Ovary (tissue), 9 donors: ENCODE results near the gene GNA14. TPM values are rescaled to one million over a fixed set of nuclear protein-coding genes. Genes with fewer than 3 reads are reported as not detected.

ENCODE experiments used
- DNase-seq, 5 donors: peaks; one replicate each; pipeline ENCODE4 v3.0.0-alpha.2; 2019 to 2020
- H3K27ac ChIP-seq, 2 donors: fragments of 200-600 bp; one replicate each; pipeline versions ENCODE4 v1.5.1 to v1.8.0; 2019 to 2022
- H3K27me3 ChIP-seq: fragments of 200-600 bp; one replicate; pipeline ENCODE4 v1.8.0; 2022
- H3K36me3 ChIP-seq: fragments of 200-600 bp; sonication (generic); one replicate; pipeline ENCODE4 v1.5.1; 2019
- H3K4me1 ChIP-seq: one replicate; pipeline ENCODE4 v1.8.1; 2013; ENCODE audit warnings: mild to moderate bottlenecking, moderate library complexity; ENCODE audit not compliant: insufficient read depth
- H3K4me3 ChIP-seq: fragments of 200-600 bp; sonication (generic); one replicate; pipeline ENCODE4 v1.5.1; 2017
- H3K9me3 ChIP-seq, 2 donors: fragments of 200-600 bp in 1 of 2; sonication (generic) in 1 of 2; one replicate each; pipeline versions ENCODE4 v1.5.1 to v1.8.1; 2013 to 2019; ENCODE audit warnings: mild to moderate bottlenecking in 1 of 2, moderate library complexity in 1 of 2
- CTCF ChIP-seq, 3 donors: fragments of 450-650 bp in 2 of 3; fragments of 200-600 bp in 1 of 3; IDR thresholded peaks; one replicate each; pipeline versions ENCODE4 v1.5.1 to v1.8.0; 2016 to 2022; ENCODE audit warnings: antibody characterized with exemption in 3 of 3, mild to moderate bottlenecking in 1 of 3
- EP300 ChIP-seq: sonication (generic); formaldehyde crosslinking; IDR thresholded peaks from one replicate; pipeline ENCODE4 v1.6.1; 2017; ENCODE audit warnings: antibody characterized with exemption
- POLR2A ChIP-seq: fragments of 450-650 bp; IDR thresholded peaks from one replicate; pipeline ENCODE4 v1.6.1; 2017; ENCODE audit warnings: antibody characterized with exemption, mild to moderate bottlenecking, moderate library complexity
- WGBS, 3 donors: extraction: QIAGEN DNeasy Blood & Tissue Kit in 1 of 3; methylation state at CpG; one replicate each; pipeline versions ENCODE4 v1.1.5 to v1.1.7; 2013 to 2017; 5-methylcytosine and 5-hydroxymethylcytosine counted together
- intact Hi-C, 4 donors: fragments of 100-400 bp; cut with DNase I; formaldehyde crosslinking; loops; one replicate each; pipeline versions ENCODE4 v1.11.0 to v1.15.1; 2022 to 2023
- polyA plus RNA-seq, 2 donors: library from polyadenylated mRNA; stranded (reverse); fragments of 200-250 nt in 1 of 2; fragments of 350-450 nt in 1 of 2; fragmentation: Illumina TruSeq in 1 of 2; extraction: RNeasy Lipid Tissue Mini Kit (QIAGEN cat#74804) in 1 of 2; gene quantifications; one replicate each; pipeline ENCODE4 v1.2.3, GENCODE V29; 2013 to 2014
- total RNA-seq, 7 donors: library from RNA; depleted of rRNA in 2 of 7; stranded (reverse); fragments of >200 nt in 2 of 7; fragmentation: NEBNext Ultra II Directional in 3 of 7; extraction: Animal tissue kit (Norgen Biotek cat#: 25700) in 3 of 7; gene quantifications; one replicate each; pipeline versions ENCODE4 v1.1.0 to v1.2.4, GENCODE V29; 2016 to 2023
- donor health status: DM: no; HTN: no; CAD: no; lungs with moderate emphysema.
- donor health status: DM: no; HTN: no; CAD: no.
- donor health status: Bipolar disorder and iron deficiency.
- donor health status: DM: yes; HTN: yes; CAD: no.
- donor health status: DM: no; HTN: no; CAD: no.
- donor health status: DM: yes; HTN: yes; CAD: no.

The GNA14 gene
- total and polyA plus RNA-seq, 9 donors, result 4.9 to 9.9 (median 7.6) TPM

- H3K9me3 ChIP-seq, result no peaks in the 10 kb centered on the region
- no peaks in the 10 kb centered on the region for H3K36me3 ChIP-seq
- intact Hi-C loops, result no loop called here
- H3K27me3 ChIP-seq, result no peaks in the 10 kb centered on the region
- H3K27ac ChIP-seq, result no peak overlapping the region
- TF ChIP-seq POLR2A (no peak), EP300 (no peak), CTCF (IDR thresholded peaks at IDR 0.05) (no peak)
- WGBS, 3 donors, result 54 to 59% (median 55%) methylated on average over 2 of the region's 2 CpGs
- no peak for DNase-seq
- H3K4me1 ChIP-seq, result no peaks in the 10 kb centered on the region
- no peak overlapping the region for H3K4me3 ChIP-seq
Measured at GRCh38 chr9:77575785-77576184, 72.3 kb downstream of the GNA14 start.

GRCh38 chr9:77569335-77569734 lies 78.8 kb downstream of the GNA14 start:
- WGBS, 3 donors, result 81 to 85% (median 81%) methylated on average over 4 of the region's 4 CpGs
- no peak overlapping the region for H3K4me3 ChIP-seq
- no peaks in the 10 kb centered on the region for H3K27me3 ChIP-seq
- intact Hi-C loops, result no loop called here
- DNase-seq, result no peak
- no peaks in the 10 kb centered on the region for H3K9me3 ChIP-seq
- no peaks in the 10 kb centered on the region for H3K36me3 ChIP-seq
- H3K27ac ChIP-seq, result no peak overlapping the region
- no peaks in the 10 kb centered on the region for H3K4me1 ChIP-seq
- TF ChIP-seq EP300 (no peak), POLR2A (no peak), CTCF (IDR thresholded peaks at IDR 0.05) (no peak)

- Histone ChIP-seq H3K36me3 (no peaks in the 10 kb centered on the region), H3K27ac (no peak overlapping the region), H3K4me1 (no peaks in the 10 kb centered on the region), H3K9me3 (no peaks in the 10 kb centered on the region), H3K4me3 (no peak overlapping the region), H3K27me3 (no peaks in the 10 kb centered on the region)
- no peak for DNase-seq
- TF ChIP-seq CTCF (IDR thresholded peaks at IDR 0.05), result no peak
- no peak for TF ChIP-seq POLR2A
- no peak for TF ChIP-seq EP300
- 5 to 11% (median 7%) methylated on average over 1 of the region's 1 CpG for WGBS, 3 donors
- intact Hi-C loops, result no loop called here
Measured at GRCh38 chr9:77563174-77563573, 84.9 kb downstream of the GNA14 start.

GRCh38 chr9:77562019-77562748 lies 85.9 kb downstream of the GNA14 start:
- H3K4me1 ChIP-seq, result no peaks in the 10 kb centered on the region
- no peaks in the 10 kb centered on the region for H3K36me3 ChIP-seq
- TF ChIP-seq POLR2A (no peak), EP300 (no peak), CTCF (IDR thresholded peaks at IDR 0.05) (no peak)
- H3K27ac ChIP-seq, result no peak overlapping the region
- DNase-seq, result no peak
- H3K27me3 ChIP-seq, result no peaks in the 10 kb centered on the region
- intact Hi-C loops, result no loop called here
- no peaks in the 10 kb centered on the region for H3K9me3 ChIP-seq
- 92 to 93% (median 93%) methylated on average over 6 of the region's 6 CpGs for WGBS, 3 donors
- no peak overlapping the region for H3K4me3 ChIP-seq
